Mucosa of descending colon (tissue), 3 donors: ENCODE data around the gene INPP5A. TPM values are rescaled to one million over a fixed set of nuclear protein-coding genes. Genes with fewer than 3 reads are reported as not detected.

ENCODE experiments used
- ATAC-seq: fragments of 200-7000 bp; cut with Tn5 transposase; one replicate; pipeline ENCODE4 v1.9.1; 2020; ENCODE audit warnings: mild to moderate bottlenecking, moderate library complexity
- DNase-seq, 3 donors: peaks; one replicate each; pipeline ENCODE4 v3.0.0-alpha.2; 2020
- H3K36me3 ChIP-seq: fragments of 200-600 bp; one replicate; pipeline ENCODE4 v1.8.0; 2021; ENCODE audit warnings: low read depth, mild to moderate bottlenecking
- H3K4me1 ChIP-seq: fragments of 200-600 bp; one replicate; pipeline ENCODE4 v1.8.0; 2021; ENCODE audit warnings: low read depth, mild to moderate bottlenecking
- H3K4me3 ChIP-seq: fragments of 200-600 bp; one replicate; pipeline ENCODE4 v1.8.0; 2021; ENCODE audit warnings: mild to moderate bottlenecking
- H3K9me3 ChIP-seq: fragments of 200-600 bp; one replicate; pipeline ENCODE4 v1.8.0; 2021; ENCODE audit warnings: mild to moderate bottlenecking
- CTCF ChIP-seq: fragments of 200-600 bp; IDR thresholded peaks from one replicate; pipeline ENCODE4 v1.8.0; 2022; ENCODE audit warnings: antibody characterized with exemption, mild to moderate bottlenecking
- intact Hi-C, 2 donors: fragments of 100-400 bp; cut with DNase I in 1 of 2; cut with micrococcal nuclease in 1 of 2; formaldehyde crosslinking; loops; one replicate each; pipeline versions ENCODE4 v1.11.0 to v1.11.1; 2022; cut with DNase I, micrococcal nuclease
- total RNA-seq, 3 donors: library from RNA; stranded (reverse); fragmentation: NEBNext Ultra II Directional in 2 of 3; extraction: Animal tissue kit (Norgen Biotek cat#: 25700) in 2 of 3; gene quantifications; one replicate each; pipeline versions ENCODE4 v1.2.1 to v1.2.4, GENCODE V29; 2021 to 2023
- donor health status: DM: no; HTN: no; CAD: no; lungs with moderate emphysema.
- donor health status: DM: no; HTN: no; CAD: no.
- donor health status: DM: no; HTN: yes; CAD: no.

Gene INPP5A
- total RNA-seq, 3 donors from 2014 or later: 31.7 to 92.8 (median 32.0) TPM

DNA sequence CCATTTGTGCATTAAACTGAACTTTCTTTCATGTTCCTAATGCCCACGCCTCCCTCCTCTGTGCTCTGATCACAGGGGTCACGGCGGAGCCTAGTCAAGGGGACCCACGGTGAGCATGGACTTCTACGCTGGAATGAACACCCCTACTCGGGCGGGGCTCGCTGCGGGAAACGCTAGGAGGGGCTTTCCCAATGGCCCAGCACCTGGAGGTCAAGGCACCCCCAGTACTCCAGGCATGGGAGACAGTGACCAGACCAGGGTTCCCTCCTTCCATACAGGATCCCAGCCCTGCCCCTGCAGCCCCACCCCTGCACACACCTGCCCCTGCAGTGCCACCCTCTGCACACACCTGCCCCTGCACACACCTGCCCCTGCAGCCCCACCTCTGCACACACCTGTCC is 275.4 kb downstream of the INPP5A start:
- ATAC-seq (no peak), DNase-seq (peak in 1 of 3 donors; percentile 8)
- H3K36me3 ChIP-seq: no peaks in the 10 kb centered on the region
- intact Hi-C loops: no loop called here
- H3K9me3 ChIP-seq: no peaks in the 10 kb centered on the region
- no peak overlapping the region for H3K4me3 ChIP-seq
- no peaks in the 10 kb centered on the region for H3K4me1 ChIP-seq
- TF ChIP-seq CTCF: no peak

DNA sequence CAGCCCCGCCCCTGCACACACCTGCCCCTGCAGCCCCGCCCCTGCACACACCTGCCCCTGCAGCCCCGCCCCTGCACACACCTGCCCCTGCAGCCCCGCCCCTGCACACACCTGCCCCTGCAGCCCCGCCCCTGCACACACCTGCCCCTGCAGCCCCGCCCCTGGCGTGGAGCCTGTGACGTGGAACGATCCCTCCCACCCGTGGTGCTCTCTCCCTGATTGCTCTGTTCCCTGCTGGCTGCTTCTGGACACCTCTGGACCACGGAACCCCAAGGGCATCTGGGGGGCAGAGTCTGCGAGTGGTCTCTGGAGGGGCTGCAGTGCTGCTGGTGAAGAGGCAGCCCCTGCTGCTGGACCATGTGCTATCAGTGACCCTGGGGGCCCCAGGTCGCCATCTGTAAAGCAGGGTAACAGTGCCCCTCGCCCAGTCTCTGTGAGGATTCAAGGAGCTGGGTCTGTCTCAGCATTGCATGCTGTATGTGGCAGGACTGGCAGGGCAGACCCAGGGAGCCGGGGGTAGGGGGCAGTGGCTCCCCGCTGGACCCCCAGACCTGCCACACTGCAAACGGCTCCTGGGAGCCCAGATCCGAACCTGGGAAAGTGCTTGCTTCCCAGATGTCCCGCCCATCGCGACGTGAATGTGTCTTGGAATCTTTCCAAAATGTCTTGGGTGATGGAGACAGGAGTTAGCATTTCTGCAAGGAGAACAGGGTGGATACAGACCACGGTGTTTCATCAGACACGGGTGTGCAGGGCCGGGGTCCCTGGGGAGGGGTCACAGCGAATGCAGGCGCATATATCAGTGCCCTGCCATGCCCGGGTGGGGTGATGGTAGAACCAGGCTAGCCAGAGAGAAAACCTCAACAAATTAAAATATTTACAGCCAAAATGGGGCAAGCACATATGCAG is 276.2 kb downstream of the INPP5A start:
- no peaks in the 10 kb centered on the region for H3K9me3 ChIP-seq
- H3K4me3 ChIP-seq: no peak overlapping the region
- no peak for TF ChIP-seq CTCF
- intact Hi-C loops: no loop called here
- ATAC-seq (no peak), DNase-seq (peak in 2 of 3 donors; percentile 18 to 38)
- no peaks in the 10 kb centered on the region for H3K4me1 ChIP-seq
- H3K36me3 ChIP-seq: no peaks in the 10 kb centered on the region

DNA sequence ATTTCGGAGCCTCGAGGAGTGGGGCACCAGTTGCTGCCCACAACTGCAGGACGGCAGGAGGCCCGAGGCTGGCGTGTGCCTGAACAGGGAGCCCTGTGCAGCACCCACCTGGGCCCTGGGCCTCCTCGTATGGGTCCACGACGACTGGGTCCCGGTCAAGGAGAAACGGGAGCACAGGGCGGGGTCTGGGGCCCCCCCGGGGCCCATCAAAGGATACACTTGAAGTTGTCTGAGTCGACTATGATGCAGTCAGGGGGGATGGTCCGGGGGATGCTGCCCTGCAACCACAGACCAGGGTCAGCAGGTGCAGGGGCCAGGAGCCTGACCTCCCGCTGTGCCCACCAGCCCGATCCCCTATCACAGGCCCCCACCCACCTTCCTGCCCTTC is 276.9 kb downstream of the INPP5A start:
- Histone ChIP-seq H3K9me3 (no peaks in the 10 kb centered on the region), H3K4me3 (no peak overlapping the region), H3K36me3 (no peaks in the 10 kb centered on the region), H3K4me1 (no peaks in the 10 kb centered on the region)
- ATAC-seq (no peak), DNase-seq (peak in 1 of 3 donors; percentile 11)
- TF ChIP-seq CTCF: no peak
- intact Hi-C loops: no loop called here

GRCh38 chr10:132815168-132815857 is 277.7 kb downstream of the INPP5A start:
- ATAC-seq (no peak), DNase-seq (peak in 1 of 3 donors; percentile 3)
- Histone ChIP-seq H3K9me3 (no peaks in the 10 kb centered on the region), H3K36me3 (no peaks in the 10 kb centered on the region), H3K4me3 (no peak overlapping the region), H3K4me1 (no peaks in the 10 kb centered on the region)
- no peak for TF ChIP-seq CTCF
- intact Hi-C loops: no loop called here

DNA sequence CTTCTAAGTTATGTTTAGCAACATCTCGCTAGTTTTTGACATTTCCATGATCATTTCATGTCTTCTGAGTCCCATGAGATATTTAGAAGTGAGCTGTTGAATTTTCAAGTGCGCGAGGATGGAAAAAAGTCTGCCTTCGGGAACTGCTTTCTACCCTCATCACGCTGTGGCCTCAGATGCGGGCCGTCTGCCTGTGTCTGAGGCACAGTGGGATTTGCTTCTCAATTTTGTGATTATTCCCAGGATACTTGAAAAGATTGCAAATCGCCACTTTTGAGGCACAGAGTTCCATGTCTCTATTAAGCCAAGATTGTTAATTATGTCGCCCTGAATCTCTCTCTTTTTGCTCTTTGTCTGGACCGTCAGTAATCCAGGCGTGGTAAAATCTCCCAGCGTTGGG is 279.1 kb downstream of the INPP5A start:
- ATAC-seq (no peak), DNase-seq (peak in 1 of 3 donors; percentile 2)
- Histone ChIP-seq H3K4me1 (no peaks in the 10 kb centered on the region), H3K36me3 (no peaks in the 10 kb centered on the region), H3K4me3 (no peak overlapping the region), H3K9me3 (no peaks in the 10 kb centered on the region)
- TF ChIP-seq CTCF: no peak
- intact Hi-C loops: no loop called here
